ENCODE measurements around the gene SPRYD4. TPM values are rescaled to one million over a fixed set of nuclear protein-coding genes. Genes with fewer than 3 reads are reported as not detected.
A peak's percentile ranks its signal among the peaks of the same experiment; 100 is the strongest.

SPRYD4 gene
- total RNA-seq, 1 donor from 2014 or later = 4.9 TPM

DNA sequence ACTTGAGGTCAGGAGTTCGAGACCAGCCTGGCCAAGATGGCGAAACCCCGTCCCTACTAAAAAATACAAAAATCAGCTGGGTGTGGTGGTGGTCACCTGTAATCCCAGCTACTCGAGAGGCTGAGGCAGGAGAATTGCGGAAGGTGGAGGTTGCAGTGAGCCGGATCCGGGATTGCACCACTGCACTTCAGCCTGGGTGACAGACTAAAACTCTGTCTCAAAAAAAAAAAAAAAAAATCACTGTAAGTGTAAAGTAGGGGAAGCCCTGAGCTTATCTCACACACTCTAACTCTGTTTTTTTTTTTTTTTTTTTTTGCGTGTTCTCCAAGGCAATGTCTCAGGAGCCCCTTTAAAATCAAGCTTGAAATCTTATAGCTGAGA lies 52.8 kb downstream of the SPRYD4 start:
- TF ChIP-seq, protein P1, sequence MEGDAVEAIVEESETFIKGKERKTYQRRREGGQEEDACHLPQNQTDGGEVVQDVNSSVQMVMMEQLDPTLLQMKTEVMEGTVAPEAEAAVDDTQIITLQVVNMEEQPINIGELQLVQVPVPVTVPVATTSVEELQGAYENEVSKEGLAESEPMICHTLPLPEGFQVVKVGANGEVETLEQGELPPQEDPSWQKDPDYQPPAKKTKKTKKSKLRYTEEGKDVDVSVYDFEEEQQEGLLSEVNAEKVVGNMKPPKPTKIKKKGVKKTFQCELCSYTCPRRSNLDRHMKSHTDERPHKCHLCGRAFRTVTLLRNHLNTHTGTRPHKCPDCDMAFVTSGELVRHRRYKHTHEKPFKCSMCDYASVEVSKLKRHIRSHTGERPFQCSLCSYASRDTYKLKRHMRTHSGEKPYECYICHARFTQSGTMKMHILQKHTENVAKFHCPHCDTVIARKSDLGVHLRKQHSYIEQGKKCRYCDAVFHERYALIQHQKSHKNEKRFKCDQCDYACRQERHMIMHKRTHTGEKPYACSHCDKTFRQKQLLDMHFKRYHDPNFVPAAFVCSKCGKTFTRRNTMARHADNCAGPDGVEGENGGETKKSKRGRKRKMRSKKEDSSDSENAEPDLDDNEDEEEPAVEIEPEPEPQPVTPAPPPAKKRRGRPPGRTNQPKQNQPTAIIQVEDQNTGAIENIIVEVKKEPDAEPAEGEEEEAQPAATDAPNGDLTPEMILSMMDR (conservative IDR thresholded peaks at IDR 0.05) = no peak
- H3K9me3 Mint-ChIP-seq = no peaks in the 10 kb centered on the region

DNA sequence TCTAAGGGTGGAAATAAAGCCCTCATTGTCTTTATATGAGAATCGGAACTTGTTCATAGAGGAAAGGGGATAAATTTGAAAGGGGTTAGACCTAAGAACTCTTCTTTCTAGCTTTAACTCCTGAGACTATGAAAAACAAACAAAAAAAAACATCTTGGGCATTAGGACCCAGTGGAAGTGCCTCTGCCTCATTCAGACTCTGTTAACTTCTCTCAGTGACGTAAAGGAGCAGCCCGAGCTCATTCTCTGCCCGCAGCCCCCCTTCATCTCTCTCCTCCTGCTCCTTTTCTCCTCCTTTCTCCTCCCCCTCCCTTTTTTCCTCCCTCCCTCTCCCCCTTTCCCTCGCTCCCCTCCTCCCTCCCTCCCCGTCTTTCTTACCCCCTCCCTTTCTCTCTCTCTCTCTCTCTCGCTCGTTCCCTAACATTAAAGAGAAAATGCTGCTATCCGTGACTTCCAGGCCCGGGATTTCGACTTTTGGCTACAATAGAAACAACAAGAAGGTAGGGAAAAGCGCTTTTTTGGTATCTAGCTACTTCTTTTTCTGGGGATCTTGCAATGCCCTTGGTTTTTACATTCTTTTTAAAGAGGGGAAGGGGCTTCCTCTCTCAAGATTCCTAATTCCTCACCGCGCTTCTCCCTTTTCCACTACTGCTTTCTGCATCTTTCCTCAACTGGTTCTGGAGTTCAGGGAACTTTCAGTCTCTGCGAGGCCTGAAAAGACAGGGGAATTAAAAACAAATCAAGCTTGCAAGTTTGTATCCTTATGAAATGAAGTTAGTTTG lies 53.4 kb downstream of the SPRYD4 start, which contains the start of gene RBMS2:
TSS of gene RBMS2 (plus strand) at position 231 of the 782 bp plus-strand sequence. CDS start at position 435, 204 bp downstream.
- Mint-ChIP-seq H3K9me3 (no peaks in the 10 kb centered on the region), H3K27ac (ENCODE audit: unreplicated experiment) (peak within 1 kb of the TSS; percentile 86)

More for the DNA sequence above, 52.8 kb downstream of the SPRYD4 start:
- DNase-seq (ENCODE audit: low read depth, low spot score) = no peak
- H3K27me3 Mint-ChIP-seq (ENCODE audit: low read depth) = no peaks in the 10 kb centered on the region
- H3K36me3 Mint-ChIP-seq (ENCODE audit: low read depth) = no peaks in the 10 kb centered on the region
- peak overlapping the region; percentile 86 for H3K27ac Mint-ChIP-seq (ENCODE audit: unreplicated experiment)
- peak overlapping the region; percentile 90 for H3K4me3 Mint-ChIP-seq
- peaks cover 22% of the 10 kb centered on the region for H3K4me1 Mint-ChIP-seq

DNA sequence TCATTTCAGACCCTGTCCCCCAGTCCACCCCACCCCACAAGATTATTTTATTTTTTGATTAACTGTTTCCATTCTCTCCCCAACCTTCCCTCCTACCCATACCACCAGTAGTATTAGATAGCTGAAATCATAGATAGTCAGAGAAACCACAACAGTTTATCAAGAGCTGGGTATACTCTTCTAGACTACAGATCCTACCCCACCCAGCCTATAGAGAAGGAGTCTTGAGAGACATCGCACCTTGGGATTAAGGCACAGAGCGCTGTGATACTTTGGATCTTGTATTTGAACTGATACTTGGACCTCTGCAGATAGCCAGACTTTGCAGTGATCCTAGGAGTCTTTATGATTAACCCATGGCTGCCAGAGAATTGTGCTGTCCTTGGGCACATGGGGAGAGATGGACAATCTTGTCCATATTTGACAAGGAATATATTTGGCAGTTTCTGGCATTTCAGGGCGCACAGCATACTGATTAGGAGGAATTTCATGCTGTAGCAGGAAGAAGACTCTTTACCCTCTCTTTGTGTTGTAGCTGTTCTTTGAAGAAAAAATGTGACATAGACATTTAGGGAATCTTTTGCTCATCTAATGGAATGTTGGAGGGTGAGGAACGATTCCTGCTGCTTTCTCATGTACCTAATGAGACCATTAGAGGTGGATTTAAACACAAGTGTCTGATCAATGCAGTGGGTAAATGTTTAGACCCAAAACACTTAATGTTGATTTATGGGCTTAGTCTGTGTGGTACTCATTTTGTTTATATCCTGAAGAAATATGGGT lies 54.2 kb downstream of the SPRYD4 start:
- Mint-ChIP-seq H3K36me3 (ENCODE audit: low read depth) (no peaks in the 10 kb centered on the region), H3K9me3 (no peaks in the 10 kb centered on the region), H3K4me1 (peaks cover 31% of the 10 kb centered on the region), H3K27me3 (ENCODE audit: low read depth) (no peaks in the 10 kb centered on the region), H3K4me3 (peak overlapping the region; percentile 90), H3K27ac (ENCODE audit: unreplicated experiment) (peak overlapping the region; percentile 86)
- TF ChIP-seq, protein P1 (conservative IDR thresholded peaks at IDR 0.05) = no peak
- DNase-seq (ENCODE audit: low read depth, low spot score) = no peak

More for the DNA sequence above, 53.4 kb downstream of the SPRYD4 start, which contains the start of gene RBMS2:
- no peaks in the 10 kb centered on the region for H3K36me3 Mint-ChIP-seq (ENCODE audit: low read depth)
- peaks cover 26% of the 10 kb centered on the region for H3K4me1 Mint-ChIP-seq
- peak; percentile 57 for DNase-seq (ENCODE audit: low read depth, low spot score)
- H3K27me3 Mint-ChIP-seq (ENCODE audit: low read depth) = no peaks in the 10 kb centered on the region
- TF ChIP-seq, protein P1 (conservative IDR thresholded peaks at IDR 0.05) = no peak
- peak within 1 kb of the TSS; percentile 90 for H3K4me3 Mint-ChIP-seq

DNA sequence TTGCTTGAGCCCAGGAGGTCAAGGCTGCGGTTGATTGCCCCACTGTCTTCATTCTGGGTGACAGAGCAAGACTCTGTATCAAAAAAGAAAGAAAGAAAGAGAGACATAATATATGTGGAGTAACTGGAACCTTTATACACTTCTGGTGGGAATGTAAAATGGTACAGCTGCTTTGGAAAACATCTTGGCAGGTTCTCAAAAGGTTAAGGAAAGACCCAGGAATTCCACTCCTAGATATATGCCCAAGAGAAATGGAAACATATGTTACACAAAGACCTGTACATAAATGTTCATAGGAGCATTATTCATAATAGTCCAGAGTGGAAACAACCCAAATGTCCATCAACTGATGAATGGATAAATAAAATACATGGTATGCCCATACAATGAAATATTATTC lies 60.5 kb downstream of the SPRYD4 start:
- TF ChIP-seq, protein P1 (conservative IDR thresholded peaks at IDR 0.05) = no peak
- Mint-ChIP-seq H3K27me3 (ENCODE audit: low read depth) (no peaks in the 10 kb centered on the region), H3K36me3 (ENCODE audit: low read depth) (no peaks in the 10 kb centered on the region), H3K9me3 (no peaks in the 10 kb centered on the region), H3K4me3 (no peak overlapping the region), H3K4me1 (peaks cover 16% of the 10 kb centered on the region), H3K27ac (ENCODE audit: unreplicated experiment) (no peak overlapping the region)
- no peak for DNase-seq (ENCODE audit: low read depth, low spot score)

Other genes with a start within 250 kb of the SPRYD4 start
- gene RNF41, start 246.7 kb upstream of the SPRYD4 start, total RNA-seq = 48.3 and 48.6 TPM in 2 replicates
- 71.8 and 75.7 TPM in 2 replicates for gene NABP2, start 244.2 kb upstream of the SPRYD4 start, total RNA-seq
- 0.65 and 1.0 TPM in 2 replicates for gene SLC39A5, start 238.5 kb upstream of the SPRYD4 start, total RNA-seq
- gene ANKRD52, start 210.2 kb upstream of the SPRYD4 start, total RNA-seq = 61.4 and 68.0 TPM in 2 replicates
- gene COQ10A, start 201.6 kb upstream of the SPRYD4 start, total RNA-seq = 23.2 and 23.3 TPM in 2 replicates
- gene CS, start 168.2 kb upstream of the SPRYD4 start, total RNA-seq = 295 and 302 TPM in 2 replicates
- 242 and 244 TPM in 2 replicates for gene CNPY2, start 152.6 kb upstream of the SPRYD4 start, total RNA-seq
- gene PAN2, start 134.6 kb upstream of the SPRYD4 start, total RNA-seq = 64.4 and 69.6 TPM in 2 replicates
- gene IL23A, start 129.7 kb upstream of the SPRYD4 start, total RNA-seq = 0.23 TPM in 1 of 2 replicates, not detected in the other
- gene STAT2, start 108.5 kb upstream of the SPRYD4 start, total RNA-seq = 67.4 and 70.0 TPM in 2 replicates
- gene APOF, start 105.7 kb upstream of the SPRYD4 start, total RNA-seq = not detected in 2 replicates
- 108 and 110 TPM in 2 replicates for gene TIMELESS, start 19.2 kb upstream of the SPRYD4 start, total RNA-seq
- gene MIP, start 13.9 kb upstream of the SPRYD4 start, total RNA-seq = not detected in 2 replicates
- gene GLS2, start 19.6 kb downstream of the SPRYD4 start, total RNA-seq = 0.30 and 0.35 TPM in 2 replicates
- gene RBMS2, start 53.2 kb downstream of the SPRYD4 start, total RNA-seq = 29.3 and 33.5 TPM in 2 replicates
- 116 and 122 TPM in 2 replicates for gene BAZ2A, start 161.7 kb downstream of the SPRYD4 start, total RNA-seq
- gene ATP5F1B, start 177.4 kb downstream of the SPRYD4 start, total RNA-seq = 626 and 651 TPM in 2 replicates
- gene PTGES3, start 219.7 kb downstream of the SPRYD4 start, total RNA-seq = 282 and 284 TPM in 2 replicates